CD14-positive monocyte (primary cell): ENCODE results near the gene HNF4A. TPM values are rescaled to one million over a fixed set of nuclear protein-coding genes. Genes with fewer than 3 reads are reported as not detected.

Source experiments
- DNase-seq, 3 donors: peaks; one replicate each; pipeline ENCODE4 v3.0.0-alpha.2; 2011 to 2022
- H2AFZ ChIP-seq: 2 replicates; pipeline ENCODE4 v1.6.0; 2012; ENCODE audit warnings: mild to moderate bottlenecking, low read depth, low read length, inconsistent platforms; ENCODE audit not compliant: insufficient read depth, poor library complexity, severe bottlenecking
- H3K27ac ChIP-seq, 2 donors: 1 replicate in 1 of 2; 2 replicates in 1 of 2; pipeline ENCODE4 v1.5.1; 2012 to 2013; ENCODE audit warnings: low read length in 2 of 2, control low read depth in 1 of 2, inconsistent platforms in 1 of 2, low read depth in 1 of 2, mild to moderate bottlenecking in 1 of 2
- H3K27me3 ChIP-seq, 2 donors: one replicate each; pipeline versions ENCODE4 v1.6.0 to v1.6.1; 2011 to 2013; ENCODE audit warnings: low read length in 2 of 2; ENCODE audit not compliant: control insufficient read depth in 2 of 2, insufficient read depth in 2 of 2
- H3K36me3 ChIP-seq, 2 donors: replicated peaks in 1 of 2; 1 replicate in 1 of 2; 2 replicates in 1 of 2; pipeline versions ENCODE4 v1.5.1 to v1.6.1; 2012 to 2013; ENCODE audit warnings: low read length in 2 of 2, control low read depth in 1 of 2, inconsistent platforms in 1 of 2, mild to moderate bottlenecking in 1 of 2; ENCODE audit not compliant: insufficient read depth in 2 of 2, control insufficient read depth in 1 of 2
- H3K4me1 ChIP-seq, 2 donors: 1 replicate in 1 of 2; 2 replicates in 1 of 2; pipeline versions ENCODE4 v1.5.1 to v1.6.1; 2012 to 2013; ENCODE audit warnings: low read length in 2 of 2, control low read depth in 1 of 2, inconsistent platforms in 1 of 2, mild to moderate bottlenecking in 1 of 2, moderate library complexity in 1 of 2; ENCODE audit not compliant: insufficient read depth in 2 of 2, control insufficient read depth in 1 of 2
- H3K4me2 ChIP-seq: replicated peaks from 2 replicates; pipeline ENCODE3; 2012; ENCODE audit warnings: low read length, moderate library complexity, mild to moderate bottlenecking; ENCODE audit not compliant: poor library complexity, severe bottlenecking; ENCODE audit errors: extremely low read depth
- H3K4me3 ChIP-seq, 3 experiments: fragments of 200-600 bp in 1 of 3; sonication (generic) in 1 of 3; replicated peaks in 1 of 3; 1 replicate in 2 of 3; 2 replicates in 1 of 3; pipeline ENCODE4 v1.5.1; 2011 to 2013; ENCODE audit warnings: low read length in 3 of 3, mild to moderate bottlenecking in 3 of 3, control low read depth in 2 of 3, low read depth in 2 of 3, inconsistent platforms in 1 of 3, moderate library complexity in 1 of 3
- H3K79me2 ChIP-seq: 2 replicates; pipeline ENCODE4 v1.6.0; 2012; ENCODE audit warnings: mild to moderate bottlenecking, control low read depth, inconsistent platforms, low read length, moderate library complexity; ENCODE audit not compliant: insufficient read depth
- H3K9ac ChIP-seq: 2 replicates; pipeline ENCODE4 v1.6.0; 2017; ENCODE audit warnings: low read length, mild to moderate bottlenecking; ENCODE audit not compliant: insufficient read depth, poor library complexity, severe bottlenecking
- H3K9me3 ChIP-seq, 2 donors: replicated peaks in 1 of 2; 1 replicate in 1 of 2; 2 replicates in 1 of 2; pipeline versions ENCODE4 v1.5.1 to v1.6.1; 2012 to 2013; ENCODE audit warnings: low read length in 2 of 2, control low read depth in 1 of 2; ENCODE audit not compliant: control insufficient read depth in 1 of 2, insufficient read depth in 1 of 2
- H4K20me1 ChIP-seq: 2 replicates; pipeline ENCODE4 v1.6.0; 2012; ENCODE audit warnings: mild to moderate bottlenecking, low read length, control low read depth, moderate library complexity; ENCODE audit not compliant: insufficient read depth
- H3K27ac Mint-ChIP-seq, 7 donors: one replicate each; pipeline ENCODE4 v1.8.0; 2020; ENCODE audit warnings: mild to moderate bottlenecking in 7 of 7, mixed read lengths in 7 of 7, moderate library complexity in 6 of 7, inconsistent platforms in 2 of 7
- H3K27me3 Mint-ChIP-seq, 3 donors: one replicate each; pipeline ENCODE4 v1.8.0; 2021 to 2022; ENCODE audit warnings: low read depth in 3 of 3, mild to moderate bottlenecking in 3 of 3, mixed read lengths in 3 of 3, moderate library complexity in 3 of 3, inconsistent platforms in 1 of 3
- H3K36me3 Mint-ChIP-seq, 2 donors: one replicate each; pipeline ENCODE4 v1.8.0; 2020; ENCODE audit warnings: mixed read lengths in 2 of 2, inconsistent platforms in 1 of 2, mild to moderate bottlenecking in 1 of 2
- H3K4me1 Mint-ChIP-seq: one replicate; pipeline ENCODE4 v1.8.0; 2020; ENCODE audit warnings: mild to moderate bottlenecking, mixed read lengths
- H3K4me3 Mint-ChIP-seq, 2 donors: one replicate each; pipeline ENCODE4 v1.8.0; 2020; ENCODE audit warnings: mild to moderate bottlenecking in 2 of 2, mixed read lengths in 2 of 2, moderate library complexity in 1 of 2
- H3K9me3 Mint-ChIP-seq, 7 donors: one replicate each; pipeline ENCODE4 v1.8.0; 2020 to 2022; ENCODE audit warnings: mixed read lengths in 7 of 7, mild to moderate bottlenecking in 6 of 7, moderate library complexity in 6 of 7, inconsistent platforms in 2 of 7
- WGBS: methylation state at CpG from one replicate; pipeline ENCODE4 v1.1.5; 2013; ENCODE audit warnings: missing lambda C conversion rate; ENCODE audit not compliant: insufficient coverage; 5-methylcytosine and 5-hydroxymethylcytosine counted together
- intact Hi-C, 2 donors: fragments of 100-400 bp; cut with micrococcal nuclease; formaldehyde crosslinking; loops; one replicate each; pipeline versions ENCODE4 v1.15.0 to v1.15.1; 2023
- polyA plus RNA-seq, 3 donors: library from polyadenylated mRNA; depleted of rRNA in 1 of 3; unstranded in 2 of 3; stranded (reverse) in 1 of 3; fragments of 300-500 nt in 2 of 3; fragments of >200 nt in 1 of 3; fragmentation: Illumina TruSeq in 2 of 3; gene quantifications; 1 replicate in 2 of 3; 2 replicates in 1 of 3; pipeline ENCODE4 v1.2.3, GENCODE V29; 2012 to 2021
- TF ChIP-seq, protein P1 (sequence below): fragments of 200-600 bp; IDR thresholded peaks from one replicate; pipeline ENCODE4 v1.8.0; 2022; ENCODE audit warnings: antibody characterized with exemption, mild to moderate bottlenecking

Gene HNF4A
- polyA plus RNA-seq, 3 donors, result not detected

- no peak overlapping the region for H3K4me2 ChIP-seq
- no peaks in the 10 kb centered on the region for H3K4me1 ChIP-seq
- no peaks in the 10 kb centered on the region for H3K27me3 ChIP-seq
- H3K9me3 ChIP-seq, result no peaks in the 10 kb centered on the region
- WGBS, result no CpG with 5 or more reads among the region's 5 CpGs
- H2AFZ ChIP-seq, result no peak overlapping the region
- Mint-ChIP-seq H3K9me3 (no peaks in the 10 kb centered on the region), H3K36me3 (no peaks in the 10 kb centered on the region), H3K27me3 (peaks cover 0 to 2% (median 1%) of the 10 kb centered on the region in 3 donors), H3K4me1 (no peaks in the 10 kb centered on the region), H3K27ac (no peak overlapping the region), H3K4me3 (no peak overlapping the region)
- H3K79me2 ChIP-seq, result no peaks in the 10 kb centered on the region
- H3K4me3 ChIP-seq, result no peak overlapping the region
- H4K20me1 ChIP-seq, result no peaks in the 10 kb centered on the region
- no peak overlapping the region for H3K27ac ChIP-seq
- no peaks in the 10 kb centered on the region for H3K36me3 ChIP-seq
- intact Hi-C loops, result loop anchor here in 1 of 2 donors (10.0 kb wide), 1 partner anchor 79 kb away; no protein-coding TSS in a partner anchor
- TF ChIP-seq, protein P1, sequence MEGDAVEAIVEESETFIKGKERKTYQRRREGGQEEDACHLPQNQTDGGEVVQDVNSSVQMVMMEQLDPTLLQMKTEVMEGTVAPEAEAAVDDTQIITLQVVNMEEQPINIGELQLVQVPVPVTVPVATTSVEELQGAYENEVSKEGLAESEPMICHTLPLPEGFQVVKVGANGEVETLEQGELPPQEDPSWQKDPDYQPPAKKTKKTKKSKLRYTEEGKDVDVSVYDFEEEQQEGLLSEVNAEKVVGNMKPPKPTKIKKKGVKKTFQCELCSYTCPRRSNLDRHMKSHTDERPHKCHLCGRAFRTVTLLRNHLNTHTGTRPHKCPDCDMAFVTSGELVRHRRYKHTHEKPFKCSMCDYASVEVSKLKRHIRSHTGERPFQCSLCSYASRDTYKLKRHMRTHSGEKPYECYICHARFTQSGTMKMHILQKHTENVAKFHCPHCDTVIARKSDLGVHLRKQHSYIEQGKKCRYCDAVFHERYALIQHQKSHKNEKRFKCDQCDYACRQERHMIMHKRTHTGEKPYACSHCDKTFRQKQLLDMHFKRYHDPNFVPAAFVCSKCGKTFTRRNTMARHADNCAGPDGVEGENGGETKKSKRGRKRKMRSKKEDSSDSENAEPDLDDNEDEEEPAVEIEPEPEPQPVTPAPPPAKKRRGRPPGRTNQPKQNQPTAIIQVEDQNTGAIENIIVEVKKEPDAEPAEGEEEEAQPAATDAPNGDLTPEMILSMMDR, result no peak
- DNase-seq, result no peak
- H3K9ac ChIP-seq, result no peak overlapping the region
Observed at GRCh38 chr20:44463466-44463865, 108.0 kb downstream of the HNF4A start.

- H3K4me3 ChIP-seq, result no peak overlapping the region
- no peaks in the 10 kb centered on the region for H3K9me3 ChIP-seq
- H3K9ac ChIP-seq, result no peak overlapping the region
- no peak for DNase-seq
- no peak overlapping the region for H3K27ac ChIP-seq
- no peaks in the 10 kb centered on the region for H3K4me1 ChIP-seq
- peaks cover 0 to 2% (median under 1%) of the 10 kb centered on the region in 3 donors for H3K27me3 Mint-ChIP-seq
- no peaks in the 10 kb centered on the region for H3K4me1 Mint-ChIP-seq
- TF ChIP-seq, protein P1, result no peak
- WGBS, result 100% methylated on average over 2 of the region's 3 CpGs
- H3K36me3 ChIP-seq, result no peaks in the 10 kb centered on the region
- no peaks in the 10 kb centered on the region for H4K20me1 ChIP-seq
- H3K27ac Mint-ChIP-seq, result no peak overlapping the region
- no peaks in the 10 kb centered on the region for H3K27me3 ChIP-seq
- no peak overlapping the region for H3K4me2 ChIP-seq
- intact Hi-C loops, result loop anchor here in 1 of 2 donors (10.0 kb wide), 1 partner anchor 80 kb away; no protein-coding TSS in a partner anchor
- no peak overlapping the region for H3K4me3 Mint-ChIP-seq
- no peaks in the 10 kb centered on the region for H3K36me3 Mint-ChIP-seq
- no peaks in the 10 kb centered on the region for H3K79me2 ChIP-seq
- H3K9me3 Mint-ChIP-seq, result no peaks in the 10 kb centered on the region
- no peak overlapping the region for H2AFZ ChIP-seq
Observed at GRCh38 chr20:44464514-44464913, 109.0 kb downstream of the HNF4A start.
